K562 (cell line): Measurements from ENCODE around the gene NEIL1. TPM values are rescaled to one million over a fixed set of nuclear protein-coding genes. Genes with fewer than 3 reads are reported as not detected.

Experiments used
- ARID1B ChIP-seq: fragments of 450-650 bp; IDR thresholded peaks from 2 replicates; pipeline ENCODE4 v1.6.1; 2016; ENCODE audit warnings: antibody characterized with exemption, mild to moderate bottlenecking, inconsistent platforms
- CXXC5 ChIP-seq: fragments of 250-450 bp; sonication (Bioruptor Pico); IDR thresholded peaks from 2 replicates; pipeline ENCODE4 v1.8.0; 2022; ENCODE audit warnings: inconsistent platforms, mild to moderate bottlenecking, moderate library complexity
- ETV6 ChIP-seq, 3 experiments: fragments of 150-350 bp in 1 of 3; sonication (generic) in 1 of 3; formaldehyde crosslinking in 1 of 3; IDR thresholded peaks; 2 replicates each; pipeline versions ENCODE4 v1.6.1 to v1.8.0; 2014 to 2022; ENCODE audit warnings: borderline replicate concordance in 2 of 3, low read depth in 2 of 3, antibody characterized with exemption in 1 of 3, low read length in 1 of 3, mild to moderate bottlenecking in 1 of 3, missing genetic modification reagents in 1 of 3
- FIP1L1 ChIP-seq: fragments of 200-400 bp; formaldehyde crosslinking; IDR thresholded peaks from 2 replicates; pipeline ENCODE4 v1.6.1; 2018; ENCODE audit warnings: mild to moderate bottlenecking, low read depth, low read length; ENCODE audit not compliant: poor library complexity, severe bottlenecking
- FOXP1 ChIP-seq: sonication (generic); formaldehyde crosslinking; IDR thresholded peaks from 2 replicates; pipeline ENCODE4 v1.8.0; 2022; ENCODE audit warnings: mild to moderate bottlenecking, missing genetic modification reagents
- GABPA ChIP-seq: fragments of 200-800 bp; sonication (Bioruptor generic); conservative IDR thresholded peaks from 2 replicates; pipeline ENCODE4 v1.6.1; 2016; ENCODE audit warnings: low read depth, missing genetic modification characterization, missing compliant biosample characterization
- KLF13 ChIP-seq: fragments of 450-650 bp; IDR thresholded peaks from 2 replicates; pipeline ENCODE4 v1.6.1; 2016; ENCODE audit warnings: missing genetic modification characterization, low read depth, mild to moderate bottlenecking, missing compliant biosample characterization, moderate library complexity, borderline replicate concordance
- MYC ChIP-seq, 2 experiments: fragments of 250-450 bp in 1 of 2; sonication (Bioruptor Pico) in 1 of 2; IDR thresholded peaks; 2 replicates each; pipeline versions ENCODE4 v1.5.1 to v1.6.1; 2012 to 2021; ENCODE audit warnings: low read depth in 2 of 2, borderline replicate concordance in 1 of 2, improper control_type of control experiment in 1 of 2, low read length in 1 of 2, mild to moderate bottlenecking in 1 of 2, moderate library complexity in 1 of 2
- NBN ChIP-seq: fragments of 450-650 bp; IDR thresholded peaks from 2 replicates; pipeline ENCODE4 v1.6.1; 2016; ENCODE audit warnings: low read depth, mild to moderate bottlenecking
- PCBP2 ChIP-seq: fragments of 200-400 bp; formaldehyde crosslinking; IDR thresholded peaks from 2 replicates; pipeline ENCODE4 v1.6.1; 2018; ENCODE audit warnings: low read length, low read depth, mild to moderate bottlenecking, moderate library complexity; ENCODE audit not compliant: poor library complexity, severe bottlenecking
- PTBP1 ChIP-seq: fragments of 200-400 bp; formaldehyde crosslinking; IDR thresholded peaks from 2 replicates; pipeline ENCODE4 v1.6.1; 2017; ENCODE audit warnings: low read depth, low read length
- RFX7 ChIP-seq: fragments of 250-450 bp; sonication (Bioruptor Pico); IDR thresholded peaks from 2 replicates; pipeline ENCODE4 v1.5.1; 2021; ENCODE audit warnings: mild to moderate bottlenecking
- SMAD1 ChIP-seq: fragments of 150-350 bp; IDR thresholded peaks from 2 replicates; pipeline ENCODE4 v1.6.1; 2014; ENCODE audit warnings: low read length, low read depth; ENCODE audit not compliant: partially characterized antibody
- TEAD2 ChIP-seq: fragments of 450-650 bp; IDR thresholded peaks from 2 replicates; pipeline ENCODE4 v1.6.1; 2016; ENCODE audit warnings: missing genetic modification characterization, control low read depth, missing compliant biosample characterization
- TOE1 ChIP-seq, 2 experiments: fragments of 450-650 bp in 1 of 2; sonication (generic) in 1 of 2; formaldehyde crosslinking in 1 of 2; IDR thresholded peaks; 2 replicates each; pipeline versions ENCODE4 v1.7.1 to v1.8.0; 2016 to 2022; ENCODE audit warnings: borderline replicate concordance in 2 of 2, mild to moderate bottlenecking in 2 of 2, antibody characterized with exemption in 1 of 2, inconsistent platforms in 1 of 2, low read depth in 1 of 2, missing genetic modification reagents in 1 of 2, moderate library complexity in 1 of 2
- ZNF197 ChIP-seq: fragments of 200-800 bp; sonication (Bioruptor generic); IDR thresholded peaks from 2 replicates; pipeline ENCODE4 v1.6.1; 2016; ENCODE audit warnings: low read depth, missing genetic modification characterization, missing compliant biosample characterization
- polyA plus RNA-seq, 8 experiments: library from polyadenylated mRNA; depleted of rRNA in 4 of 8; stranded (reverse) in 5 of 8; unstranded in 3 of 8; fragments of >200 nt; fragmentation: Nextera tagmentation in 2 of 8; fragmentation: Illumina TruSeq in 1 of 8; extraction: Ambion mirVana in 2 of 8; extraction: Trizol in 1 of 8; gene quantifications; 2 replicates each; pipeline versions ENCODE4 v1.2.1 to v1.2.3, GENCODE V29; 2011 to 2014; ENCODE audit warnings: inconsistent platforms in 1 of 8, missing spikeins in 1 of 8
- total RNA-seq, 7 experiments: library from RNA; depleted of rRNA in 6 of 7; stranded (reverse); fragments of >200 nt in 6 of 7; fragmentation: Illumina TruSeq in 2 of 7; extraction: Trizol in 2 of 7; gene quantifications; 2 replicates each; pipeline versions ENCODE4 v1.2.1 to v1.2.3, GENCODE V29; 2011 to 2021; ENCODE audit warnings: low replicate concordance in 1 of 7
- TF ChIP-seq, protein P1 (sequence below): conservative IDR thresholded peaks from 2 replicates; pipeline ENCODE4 v1.6.1; 2011; ENCODE audit warnings: low read depth, mild to moderate bottlenecking, low read length; ENCODE audit not compliant: control insufficient read depth
- TF ChIP-seq, protein P2 (sequence below): sonication (generic); formaldehyde crosslinking; IDR thresholded peaks from 2 replicates; pipeline ENCODE4 v1.8.0; 2022; ENCODE audit warnings: mild to moderate bottlenecking, missing genetic modification reagents
- TF ChIP-seq, protein P3 (sequence below): sonication (generic); formaldehyde crosslinking; IDR thresholded peaks from 2 replicates; pipeline ENCODE4 v1.8.1; 2023; ENCODE audit warnings: mild to moderate bottlenecking, missing genetic modification reagents
- TF ChIP-seq, protein P4 (sequence below): fragments of 250-450 bp; sonication (Bioruptor Pico); IDR thresholded peaks from 2 replicates; pipeline ENCODE4 v1.8.0; 2021; ENCODE audit warnings: moderate library complexity, mild to moderate bottlenecking, inconsistent platforms

NEIL1 gene
- total and polyA plus RNA-seq, 9 of the 15 experiments (the other 6 are each of a cell fraction or from before 2014, with no cell fraction given) = 0.14 to 4.3 (median 2.4) TPM

DNA sequence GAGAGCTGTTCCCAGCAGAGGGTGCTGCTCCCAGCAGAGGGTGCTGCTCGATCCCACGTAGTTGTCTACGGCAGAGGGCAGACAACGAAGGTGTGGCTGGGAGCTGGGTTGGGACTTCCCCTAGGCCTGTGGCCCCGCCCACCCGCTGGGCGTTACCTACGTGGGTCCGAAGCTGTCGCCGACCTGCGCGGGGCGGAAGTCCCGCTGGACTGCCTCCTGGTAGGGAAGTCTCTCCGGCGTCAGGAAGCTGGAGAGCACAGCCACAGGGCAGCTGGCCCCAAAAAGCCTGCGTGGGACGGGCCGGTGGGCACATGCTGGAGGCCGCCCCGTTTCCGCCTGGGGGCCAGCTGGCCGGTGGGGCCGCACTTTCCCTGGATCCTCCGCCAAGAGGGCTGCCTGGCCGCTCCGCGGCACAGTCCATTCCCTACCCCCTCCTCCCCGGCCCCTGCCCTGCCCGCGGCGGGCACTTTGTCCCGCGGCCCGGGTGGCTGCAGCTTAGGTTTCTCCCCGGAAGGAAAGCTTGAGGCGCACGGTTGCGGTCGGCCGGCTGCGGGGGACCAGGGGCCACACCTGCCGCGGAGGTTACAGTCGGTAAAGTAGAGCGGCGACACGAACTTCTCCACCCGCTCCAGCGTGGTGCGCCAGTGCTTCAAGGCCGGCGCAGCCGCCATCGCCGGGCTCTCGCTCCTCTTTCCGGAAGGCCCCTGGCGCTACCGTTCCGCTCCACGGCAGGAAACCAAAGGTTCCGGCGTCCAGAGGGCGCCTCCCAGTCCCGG, 21.3 kb downstream of the NEIL1 start, which contains the start of gene MAN2C1 (continued):
- TF ChIP-seq, protein P1, sequence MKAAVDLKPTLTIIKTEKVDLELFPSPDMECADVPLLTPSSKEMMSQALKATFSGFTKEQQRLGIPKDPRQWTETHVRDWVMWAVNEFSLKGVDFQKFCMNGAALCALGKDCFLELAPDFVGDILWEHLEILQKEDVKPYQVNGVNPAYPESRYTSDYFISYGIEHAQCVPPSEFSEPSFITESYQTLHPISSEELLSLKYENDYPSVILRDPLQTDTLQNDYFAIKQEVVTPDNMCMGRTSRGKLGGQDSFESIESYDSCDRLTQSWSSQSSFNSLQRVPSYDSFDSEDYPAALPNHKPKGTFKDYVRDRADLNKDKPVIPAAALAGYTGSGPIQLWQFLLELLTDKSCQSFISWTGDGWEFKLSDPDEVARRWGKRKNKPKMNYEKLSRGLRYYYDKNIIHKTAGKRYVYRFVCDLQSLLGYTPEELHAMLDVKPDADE = peak; percentile 72
- TF ChIP-seq ARID1B (peak; percentile 48), MYC (IDR thresholded peaks at IDR 0.05; ENCODE audit: low read depth, low read length) (peak; percentile 77), MYC (CRISPR knock-in tag; IDR thresholded peaks at IDR 0.05; ENCODE audit: borderline replicate concordance, low read depth) (peak; percentile 96; the same call in 1 of the 2 replicates), ETV6 (IDR thresholded peaks at IDR 0.05; ENCODE audit: borderline replicate concordance in 1 of 2, low read depth in 2 of 2, low read length in 1 of 2) (no peak; a peak in 1 of 4 replicates), ETV6 (CRISPR knock-in tag; IDR thresholded peaks at IDR 0.05; ENCODE audit: borderline replicate concordance) (no peak), FIP1L1 (peak; percentile 81), FOXP1 (peak; percentile 84; the same call in 1 of the 2 replicates), ZNF197 (CRISPR knock-in tag) (no peak), NBN (peak; percentile 77), TEAD2 (tag) (no peak), GABPA (tag) (peak; percentile 99), PTBP1 (no peak), CXXC5 (CRISPR knock-in tag) (peak; percentile 83), RFX7 (no peak), KLF13 (tag) (peak; percentile 50; the same call in 1 of the 2 replicates), TOE1 (IDR thresholded peaks at IDR 0.05; ENCODE audit: borderline replicate concordance) (peak; percentile 80; the same call in 1 of the 2 replicates), TOE1 (CRISPR knock-in tag; IDR thresholded peaks at IDR 0.05; ENCODE audit: borderline replicate concordance, low read depth) (peak; percentile 60; the same call in 1 of the 2 replicates), SMAD1 (peak; percentile 19), PCBP2 (peak; percentile 45)
- TF ChIP-seq, protein P2, sequence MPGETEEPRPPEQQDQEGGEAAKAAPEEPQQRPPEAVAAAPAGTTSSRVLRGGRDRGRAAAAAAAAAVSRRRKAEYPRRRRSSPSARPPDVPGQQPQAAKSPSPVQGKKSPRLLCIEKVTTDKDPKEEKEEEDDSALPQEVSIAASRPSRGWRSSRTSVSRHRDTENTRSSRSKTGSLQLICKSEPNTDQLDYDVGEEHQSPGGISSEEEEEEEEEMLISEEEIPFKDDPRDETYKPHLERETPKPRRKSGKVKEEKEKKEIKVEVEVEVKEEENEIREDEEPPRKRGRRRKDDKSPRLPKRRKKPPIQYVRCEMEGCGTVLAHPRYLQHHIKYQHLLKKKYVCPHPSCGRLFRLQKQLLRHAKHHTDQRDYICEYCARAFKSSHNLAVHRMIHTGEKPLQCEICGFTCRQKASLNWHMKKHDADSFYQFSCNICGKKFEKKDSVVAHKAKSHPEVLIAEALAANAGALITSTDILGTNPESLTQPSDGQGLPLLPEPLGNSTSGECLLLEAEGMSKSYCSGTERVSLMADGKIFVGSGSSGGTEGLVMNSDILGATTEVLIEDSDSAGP (CRISPR knock-in tag) = no peak
- TF ChIP-seq, protein P3, sequence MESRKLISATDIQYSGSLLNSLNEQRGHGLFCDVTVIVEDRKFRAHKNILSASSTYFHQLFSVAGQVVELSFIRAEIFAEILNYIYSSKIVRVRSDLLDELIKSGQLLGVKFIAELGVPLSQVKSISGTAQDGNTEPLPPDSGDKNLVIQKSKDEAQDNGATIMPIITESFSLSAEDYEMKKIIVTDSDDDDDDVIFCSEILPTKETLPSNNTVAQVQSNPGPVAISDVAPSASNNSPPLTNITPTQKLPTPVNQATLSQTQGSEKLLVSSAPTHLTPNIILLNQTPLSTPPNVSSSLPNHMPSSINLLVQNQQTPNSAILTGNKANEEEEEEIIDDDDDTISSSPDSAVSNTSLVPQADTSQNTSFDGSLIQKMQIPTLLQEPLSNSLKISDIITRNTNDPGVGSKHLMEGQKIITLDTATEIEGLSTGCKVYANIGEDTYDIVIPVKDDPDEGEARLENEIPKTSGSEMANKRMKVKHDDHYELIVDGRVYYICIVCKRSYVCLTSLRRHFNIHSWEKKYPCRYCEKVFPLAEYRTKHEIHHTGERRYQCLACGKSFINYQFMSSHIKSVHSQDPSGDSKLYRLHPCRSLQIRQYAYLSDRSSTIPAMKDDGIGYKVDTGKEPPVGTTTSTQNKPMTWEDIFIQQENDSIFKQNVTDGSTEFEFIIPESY (CRISPR knock-in tag) = peak; percentile 40
- TF ChIP-seq, protein P4, sequence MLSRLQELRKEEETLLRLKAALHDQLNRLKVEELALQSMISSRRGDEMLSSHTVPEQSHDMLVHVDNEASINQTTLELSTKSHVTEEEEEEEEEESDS (CRISPR knock-in tag) = no peak
